ENCODE results near the gene ZDHHC11B. TPM values are rescaled to one million over a fixed set of nuclear protein-coding genes. Genes with fewer than 3 reads are reported as not detected.
"Not testable (repeated sequence)": the region's sequence is repeated elsewhere in the genome, so short reads cannot be mapped to it uniquely, and the experiment has no call there.

Gene ZDHHC11B
- total RNA-seq, 6 experiments from 2014 or later: 0.56 to 5.1 (median 2.8) TPM

GRCh38 chr5:819078-819477, 34.5 kb upstream of the ZDHHC11B start:
- no peak for TF ChIP-seq CTCF (IDR thresholded peaks at IDR 0.05)
- peaks cover 0 to 8% (median 1%) of the 10 kb centered on the region in 4 donors for H3K4me1 ChIP-seq
- no peaks in the 10 kb centered on the region for H3K9me3 ChIP-seq
- H3K27me3 ChIP-seq: no peaks in the 10 kb centered on the region
- no peak overlapping the region for H3K27ac ChIP-seq
- no peak for DNase-seq
- 96% methylated on average over 3 of the region's 3 CpGs for WGBS (ENCODE audit: insufficient coverage, low coverage, low lambda C conversion rate, missing lambda C conversion rate)
- no peaks in the 10 kb centered on the region for H3K36me3 ChIP-seq
- no peak overlapping the region for H3K4me3 ChIP-seq
- intact Hi-C loops (cut with DNase I): no loop called here
- no peak for ATAC-seq

GRCh38 chr5:816176-816575, 31.6 kb upstream of the ZDHHC11B start:
- Histone ChIP-seq H3K9me3 (no peaks in the 10 kb centered on the region), H3K36me3 (no peaks in the 10 kb centered on the region), H3K4me3 (no peak overlapping the region), H3K27ac (no peak overlapping the region), H3K4me1 (peaks cover 0 to 8% (median 1%) of the 10 kb centered on the region in 4 donors), H3K27me3 (no peaks in the 10 kb centered on the region)
- DNase-seq (no peak), ATAC-seq (no peak)
- WGBS (ENCODE audit: insufficient coverage, low coverage, low lambda C conversion rate, missing lambda C conversion rate): 95% methylated on average over 15 of the region's 15 CpGs
- intact Hi-C loops (cut with DNase I): no loop called here
- TF ChIP-seq CTCF (IDR thresholded peaks at IDR 0.05): no peak

- Histone ChIP-seq H3K36me3 (no peaks in the 10 kb centered on the region), H3K27me3 (no peaks in the 10 kb centered on the region), H3K9me3 (no peaks in the 10 kb centered on the region), H3K4me1 (peaks cover 0 to 7% (median under 1%) of the 10 kb centered on the region in 4 donors), H3K4me3 (no peak overlapping the region), H3K27ac (no peak overlapping the region)
- TF ChIP-seq CTCF (IDR thresholded peaks at IDR 0.05) (no peak), POLR2A (IDR thresholded peaks at IDR 0.05) (no peak)
- WGBS (ENCODE audit: insufficient coverage, low coverage, low lambda C conversion rate, missing lambda C conversion rate): 86% methylated on average over 3 of the region's 3 CpGs
- intact Hi-C loops (cut with DNase I): no loop called here
- ATAC-seq (no peak), DNase-seq (no peak)
Observed at GRCh38 chr5:815449-815848, 30.9 kb upstream of the ZDHHC11B start.

- DNase-seq; H3K4me3 ChIP-seq; H3K27ac ChIP-seq; H3K36me3 ChIP-seq; H3K27me3 ChIP-seq; ATAC-seq; H3K9me3 ChIP-seq; H3K4me1 ChIP-seq; intact Hi-C loops (cut with DNase I): not testable (repeated sequence)
- WGBS (ENCODE audit: insufficient coverage, low coverage, low lambda C conversion rate, missing lambda C conversion rate): no CpG with 5 or more reads among the region's 5 CpGs
Observed at GRCh38 chr5:813575-813974, 29.0 kb upstream of the ZDHHC11B start.

- ATAC-seq; intact Hi-C loops (cut with DNase I); H3K27ac ChIP-seq; H3K9me3 ChIP-seq; DNase-seq; H3K27me3 ChIP-seq; H3K36me3 ChIP-seq; H3K4me3 ChIP-seq; H3K4me1 ChIP-seq: not testable (repeated sequence)
- 81% methylated on average over 5 of the region's 9 CpGs for WGBS (ENCODE audit: insufficient coverage, low coverage, low lambda C conversion rate, missing lambda C conversion rate)
Observed at GRCh38 chr5:811384-811783, 26.9 kb upstream of the ZDHHC11B start.

- ATAC-seq: peak; percentile 65 to 87 (median 80)
- H3K27me3 ChIP-seq; DNase-seq; H3K36me3 ChIP-seq; H3K4me3 ChIP-seq; H3K4me1 ChIP-seq; intact Hi-C loops (cut with DNase I); H3K27ac ChIP-seq; H3K9me3 ChIP-seq: not testable (repeated sequence)
- WGBS (ENCODE audit: insufficient coverage, low coverage, low lambda C conversion rate, missing lambda C conversion rate): 67% methylated on average over 2 of the region's 10 CpGs
Observed at GRCh38 chr5:807719-808514, 23.4 kb upstream of the ZDHHC11B start.

Measured in right lobe of liver (tissue), 6 donors.